ENCODE data around the gene EPB41L3.

GRCh38 chr18:5508821-5509220 lies 35.0 kb downstream of the EPB41L3 start:
- TF ChIP-seq, protein P1, sequence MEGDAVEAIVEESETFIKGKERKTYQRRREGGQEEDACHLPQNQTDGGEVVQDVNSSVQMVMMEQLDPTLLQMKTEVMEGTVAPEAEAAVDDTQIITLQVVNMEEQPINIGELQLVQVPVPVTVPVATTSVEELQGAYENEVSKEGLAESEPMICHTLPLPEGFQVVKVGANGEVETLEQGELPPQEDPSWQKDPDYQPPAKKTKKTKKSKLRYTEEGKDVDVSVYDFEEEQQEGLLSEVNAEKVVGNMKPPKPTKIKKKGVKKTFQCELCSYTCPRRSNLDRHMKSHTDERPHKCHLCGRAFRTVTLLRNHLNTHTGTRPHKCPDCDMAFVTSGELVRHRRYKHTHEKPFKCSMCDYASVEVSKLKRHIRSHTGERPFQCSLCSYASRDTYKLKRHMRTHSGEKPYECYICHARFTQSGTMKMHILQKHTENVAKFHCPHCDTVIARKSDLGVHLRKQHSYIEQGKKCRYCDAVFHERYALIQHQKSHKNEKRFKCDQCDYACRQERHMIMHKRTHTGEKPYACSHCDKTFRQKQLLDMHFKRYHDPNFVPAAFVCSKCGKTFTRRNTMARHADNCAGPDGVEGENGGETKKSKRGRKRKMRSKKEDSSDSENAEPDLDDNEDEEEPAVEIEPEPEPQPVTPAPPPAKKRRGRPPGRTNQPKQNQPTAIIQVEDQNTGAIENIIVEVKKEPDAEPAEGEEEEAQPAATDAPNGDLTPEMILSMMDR (IDR thresholded peaks at IDR 0.05): no peak
- TF ChIP-seq POLR2A (IDR thresholded peaks at IDR 0.05): no peak
